IMR-90 (cell line): Measurements from ENCODE around the gene WNT7B. TPM values are rescaled to one million over a fixed set of nuclear protein-coding genes. Genes with fewer than 3 reads are reported as not detected.

ENCODE experiments used
- ATAC-seq: fragments of 200-7000 bp; cut with Tn5 transposase; 2 replicates; pipeline ENCODE4 v1.9.1; 2020; ENCODE audit warnings: low read depth, mild to moderate bottlenecking, moderate library complexity
- BruUV-seq: library from RNA; stranded (reverse); fragments of 400-500 nt; replicated peaks from 2 replicates; lab custom pipeline; 2021; lab: Mats Ljungman, UMichigan
- CTCF ChIA-PET: fragments of 300-600 bp; formaldehyde crosslinking; extraction: SDS; loops from one replicate; lab custom pipeline; 2021; ENCODE audit warnings: antibody characterized with exemption; lab: Yijun Ruan, JAX
- POLR2A ChIA-PET: fragments of 300-600 bp; sonication (Branson Sonifier 250); formaldehyde crosslinking; loops from one replicate; lab custom pipeline; 2022; ENCODE audit warnings: antibody characterized with exemption; ENCODE audit not compliant: unreplicated experiment; lab: Charles Lee
- DNase-seq: peaks from one replicate; pipeline ENCODE4 v3.0.0; 2013
- H2AFZ ChIP-seq: replicated peaks from 2 replicates; pipeline ENCODE3; 2013; ENCODE audit warnings: low read length, mild to moderate bottlenecking; ENCODE audit not compliant: poor library complexity
- H2AK5ac ChIP-seq: 2 replicates; pipeline ENCODE4 v1.6.1; 2013; ENCODE audit warnings: low read depth, low read length, inconsistent platforms
- H2AK9ac ChIP-seq: replicated peaks from 2 replicates; pipeline ENCODE3; 2013; ENCODE audit warnings: mild to moderate bottlenecking, low read depth, low read length, moderate library complexity; ENCODE audit not compliant: poor library complexity
- H2BK120ac ChIP-seq: 2 replicates; pipeline ENCODE4 v1.6.1; 2013; ENCODE audit warnings: low read depth, low read length, inconsistent platforms
- H2BK15ac ChIP-seq: 3 replicates; pipeline ENCODE4 v1.6.1; 2013; ENCODE audit warnings: low read depth, low read length, inconsistent platforms
- H2BK20ac ChIP-seq: 2 replicates; pipeline ENCODE4 v1.6.1; 2013; ENCODE audit warnings: low read depth, mild to moderate bottlenecking, inconsistent platforms, low read length, moderate library complexity
- H2BK5ac ChIP-seq: 2 replicates; pipeline ENCODE4 v1.6.1; 2013; ENCODE audit warnings: mild to moderate bottlenecking, low read depth, low read length, inconsistent platforms; ENCODE audit not compliant: poor library complexity, severe bottlenecking
- H3K14ac ChIP-seq: replicated peaks from 2 replicates; pipeline ENCODE4 v1.6.1; 2013; ENCODE audit warnings: low read depth, low read length, inconsistent platforms
- H3K18ac ChIP-seq: 2 replicates; pipeline ENCODE4 v1.6.1; 2013; ENCODE audit warnings: low read depth, low read length, control low read depth
- H3K23ac ChIP-seq: 2 replicates; pipeline ENCODE4 v1.6.1; 2013; ENCODE audit warnings: low read depth, low read length, inconsistent platforms
- H3K27ac ChIP-seq: 2 replicates; pipeline ENCODE4 v1.5.1; 2013; ENCODE audit warnings: mild to moderate bottlenecking, control low read depth, low read length; ENCODE audit not compliant: insufficient read depth
- H3K27me3 ChIP-seq: 2 replicates; pipeline ENCODE4 v1.6.1; 2013; ENCODE audit warnings: low read length; ENCODE audit not compliant: control insufficient read depth, insufficient read depth
- H3K36me3 ChIP-seq: 2 replicates; pipeline ENCODE4 v1.6.1; 2013; ENCODE audit warnings: low read length, mixed read lengths; ENCODE audit not compliant: control insufficient read depth, insufficient read depth
- H3K4ac ChIP-seq: 2 replicates; pipeline ENCODE4 v1.6.1; 2013; ENCODE audit warnings: low read depth, low read length, inconsistent platforms
- H3K4me1 ChIP-seq: 2 replicates; pipeline ENCODE4 v1.6.1; 2013; ENCODE audit warnings: low read length, mixed read lengths; ENCODE audit not compliant: control insufficient read depth, insufficient read depth
- H3K4me2 ChIP-seq: 2 replicates; pipeline ENCODE4 v1.6.1; 2013; ENCODE audit warnings: low read depth, mild to moderate bottlenecking, control low read depth, low read length, moderate library complexity
- H3K4me3 ChIP-seq: 2 replicates; pipeline ENCODE4 v1.5.1; 2013; ENCODE audit warnings: low read depth, mild to moderate bottlenecking, control low read depth, low read length, moderate library complexity; ENCODE audit not compliant: insufficient read depth
- H3K56ac ChIP-seq: 2 replicates; pipeline ENCODE4 v1.6.1; 2013; ENCODE audit warnings: low read length, inconsistent platforms; ENCODE audit not compliant: insufficient read depth; ENCODE audit errors: extremely low read depth
- H3K79me1 ChIP-seq, 2 experiments: 2 replicates each; pipeline ENCODE4 v1.6.1; 2013; ENCODE audit warnings: low read length in 2 of 2, inconsistent platforms in 1 of 2, low read depth in 1 of 2
- H3K9ac ChIP-seq: 2 replicates; pipeline ENCODE4 v1.6.1; 2013; ENCODE audit warnings: low read depth, low read length, control low read depth
- H3K9me1 ChIP-seq: 2 replicates; pipeline ENCODE4 v1.6.1; 2013; ENCODE audit warnings: low read length, inconsistent platforms; ENCODE audit not compliant: insufficient read depth
- H3K9me3 ChIP-seq: 2 replicates; pipeline ENCODE4 v1.6.1; 2013; ENCODE audit warnings: low read length; ENCODE audit not compliant: control insufficient read depth, insufficient read depth
- H4K20me1 ChIP-seq: 2 replicates; pipeline ENCODE4 v1.6.1; 2013; ENCODE audit warnings: low read length, inconsistent platforms; ENCODE audit not compliant: insufficient read depth
- H4K5ac ChIP-seq: 2 replicates; pipeline ENCODE4 v1.6.1; 2013; ENCODE audit warnings: mild to moderate bottlenecking, low read depth, low read length, control low read depth
- H4K8ac ChIP-seq, 2 experiments: 2 replicates each; pipeline ENCODE4 v1.6.1; 2013; ENCODE audit warnings: low read depth in 2 of 2, low read length in 2 of 2, control low read depth in 1 of 2, inconsistent platforms in 1 of 2
- H4K91ac ChIP-seq: 2 replicates; pipeline ENCODE4 v1.6.1; 2013; ENCODE audit warnings: low read depth, low read length, inconsistent platforms; ENCODE audit not compliant: insufficient read depth
- WGBS, 2 experiments: methylation state at CpG; one replicate each; pipeline versions ENCODE4 v1.1.5 to v1.1.7; 2013; ENCODE audit warnings: missing lambda C conversion rate in 2 of 2; ENCODE audit not compliant: insufficient read length in 1 of 2; ENCODE audit errors: extremely low coverage in 2 of 2; 5-methylcytosine and 5-hydroxymethylcytosine counted together
- dilution Hi-C: fragments of 300-500 bp; cut with HindIII; formaldehyde crosslinking; loops from one replicate; pipeline ENCODE4 v1.14.3; 2018; ENCODE audit warnings: low sequenced_read_pairs; ENCODE audit not compliant: unreplicated experiment
- in situ Hi-C: fragments of 300-500 bp; cut with MboI; formaldehyde crosslinking; loops from 3 replicates; pipeline ENCODE4 v1.14.3; 2019; ENCODE audit warnings: low sequenced_read_pairs, inconsistent platforms, mixed read lengths
- intact Hi-C: fragments of 100-400 bp; cut with micrococcal nuclease; formaldehyde crosslinking; loops from 2 replicates; pipeline ENCODE4 v1.10.0; 2022
- polyA plus RNA-seq, 3 experiments: library from polyadenylated mRNA; depleted of rRNA; stranded (reverse); fragments of >200 nt; gene quantifications; 2 replicates each; pipeline ENCODE4 v1.2.3, GENCODE V29; 2012; ENCODE audit warnings: low replicate concordance in 1 of 3
- total RNA-seq: library from RNA; depleted of rRNA; stranded (reverse); fragments of >200 nt; gene quantifications from 2 replicates; pipeline ENCODE4 v1.2.3, GENCODE V29; 2012
- TF ChIP-seq, protein P1 (sequence below): fragments of 150-350 bp; IDR thresholded peaks from 2 replicates; pipeline ENCODE4 v1.6.1; 2017; ENCODE audit warnings: mild to moderate bottlenecking, antibody characterized with exemption, low read length, low read depth

Gene WNT7B
- total and polyA plus RNA-seq, 2 of the 4 experiments (the other 2 are of a cell fraction) = under 0.01 to 0.15 TPM

DNA sequence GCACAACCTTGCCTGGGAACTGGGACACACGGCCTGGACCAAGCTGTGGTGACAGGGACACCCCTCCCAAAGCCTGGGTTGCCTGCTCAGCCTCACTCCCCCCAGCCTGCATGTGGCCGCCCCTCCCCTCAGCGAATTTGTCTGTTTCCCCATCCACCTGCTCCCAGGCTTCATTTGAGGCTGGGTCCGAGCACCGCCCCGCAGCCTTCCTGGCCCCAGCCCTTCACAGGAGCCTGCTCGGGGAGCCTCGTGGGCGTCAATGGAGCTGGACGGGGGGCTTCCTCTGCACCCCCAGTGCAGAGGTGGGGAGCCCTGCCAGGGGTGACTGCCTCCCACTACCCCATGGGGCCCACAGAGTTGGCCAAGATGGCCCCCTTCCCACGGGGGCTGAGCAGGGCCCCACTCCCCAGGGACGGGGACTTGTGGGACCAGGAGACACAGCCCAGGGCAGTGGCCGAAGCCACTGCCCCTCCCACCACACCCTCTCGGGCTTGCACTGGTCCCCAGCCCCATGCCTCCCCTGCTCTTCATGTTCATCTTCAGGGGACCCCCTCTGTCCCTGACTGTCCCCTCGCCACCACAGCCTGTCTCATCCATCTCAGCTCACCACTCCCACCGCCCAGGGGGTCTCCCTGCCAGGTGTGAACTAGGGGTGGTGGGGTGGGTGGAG lies 91.7 kb downstream of the WNT7B start:
- H4K20me1 ChIP-seq = no peaks in the 10 kb centered on the region; the same call in 1 of the 2 replicates
- no peak overlapping the region for H2AK9ac ChIP-seq
- in situ Hi-C loops (no loop called here), dilution Hi-C loops (no loop called here), intact Hi-C loops (no loop called here)
- no peak overlapping the region for H4K91ac ChIP-seq
- no peaks in the 10 kb centered on the region for H3K36me3 ChIP-seq
- H2AFZ ChIP-seq = no peak overlapping the region
- H3K56ac ChIP-seq = no peak overlapping the region
- no peak overlapping the region for H3K18ac ChIP-seq
- ATAC-seq (no peak), DNase-seq (no peak)
- no peak overlapping the region for H3K23ac ChIP-seq
- H3K9me3 ChIP-seq = no peaks in the 10 kb centered on the region
- TF ChIP-seq, protein P1, sequence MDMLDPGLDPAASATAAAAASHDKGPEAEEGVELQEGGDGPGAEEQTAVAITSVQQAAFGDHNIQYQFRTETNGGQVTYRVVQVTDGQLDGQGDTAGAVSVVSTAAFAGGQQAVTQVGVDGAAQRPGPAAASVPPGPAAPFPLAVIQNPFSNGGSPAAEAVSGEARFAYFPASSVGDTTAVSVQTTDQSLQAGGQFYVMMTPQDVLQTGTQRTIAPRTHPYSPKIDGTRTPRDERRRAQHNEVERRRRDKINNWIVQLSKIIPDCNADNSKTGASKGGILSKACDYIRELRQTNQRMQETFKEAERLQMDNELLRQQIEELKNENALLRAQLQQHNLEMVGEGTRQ = no peak
- no peak overlapping the region for H2BK120ac ChIP-seq
- no peak overlapping the region for H2BK5ac ChIP-seq
- H4K8ac ChIP-seq = no peak overlapping the region
- H3K9ac ChIP-seq = no peak overlapping the region
- H3K27ac ChIP-seq = no peak overlapping the region
- H3K4me2 ChIP-seq = no peak overlapping the region
- no peak overlapping the region for H4K5ac ChIP-seq
- no peak overlapping the region for H2BK20ac ChIP-seq
- H3K9me1 ChIP-seq = no peaks in the 10 kb centered on the region; the same call in 1 of the 2 replicates
- CTCF ChIA-PET = no interaction called here
- peaks cover 34% of the 10 kb centered on the region for H3K27me3 ChIP-seq
- BruUV-seq = no TSS peak
- H2AK5ac ChIP-seq = no peak overlapping the region
- WGBS, 2 experiments = 80% methylated on average over 13 of the region's 16 CpGs; no CpG with 5 or more reads in 1 of the 2 experiments
- H3K79me1 ChIP-seq = no peaks in the 10 kb centered on the region
- no peak overlapping the region for H3K4ac ChIP-seq
- POLR2A ChIA-PET = no interaction called here
- no peak overlapping the region for H2BK15ac ChIP-seq
- H3K14ac ChIP-seq = no peak overlapping the region
- no peak overlapping the region for H3K4me3 ChIP-seq
- H3K4me1 ChIP-seq = peaks cover 4% of the 10 kb centered on the region; the same call in 1 of the 2 replicates
